HCT116 (cell line): Measurements from ENCODE around the gene RAP1GAP2. TPM values are rescaled to one million over a fixed set of nuclear protein-coding genes. Genes with fewer than 3 reads are reported as not detected.

Experiments
- ATAC-seq: fragments of 200-7000 bp; cut with Tn5 transposase; 2 replicates; pipeline ENCODE4 v1.9.1; 2020; ENCODE audit warnings: mild to moderate bottlenecking, moderate library complexity
- BruUV-seq: library from RNA; stranded (reverse); fragments of 400-500 nt; replicated peaks from 2 replicates; lab custom pipeline; 2021; lab: Mats Ljungman, UMichigan
- CTCF ChIA-PET: fragments of 300-600 bp; sonication (Branson Sonifier 250); formaldehyde crosslinking; loops from one replicate; lab custom pipeline; 2021; ENCODE audit warnings: antibody characterized with exemption; lab: Charles Lee
- POLR2A ChIA-PET: fragments of 300-600, 350-600 bp; sonication (Branson Sonifier 250); formaldehyde crosslinking; loops from one replicate; lab custom pipeline; 2021; ENCODE audit warnings: antibody characterized with exemption; lab: Charles Lee
- RAD21 ChIA-PET, 2 experiments: fragments of 300-600 bp; sonication (Branson Sonifier 250); formaldehyde crosslinking; loops; one replicate each; lab custom pipeline; 2023; ENCODE audit warnings: low total read pairs in 2 of 2; ENCODE audit not compliant: uncharacterized antibody in 2 of 2, unreplicated experiment in 2 of 2, low non-redundant PET in 1 of 2; lab: Charles Lee
- DNase-seq: peaks from one replicate; pipeline ENCODE4 v3.0.0-alpha.2; 2010; ENCODE audit warnings: low read depth, low spot score
- H2AFZ ChIP-seq: fragments of 200-600 bp; shearing (Covaris generic), sonication (generic); 2 replicates; pipeline ENCODE4 v1.6.1; 2017; ENCODE audit warnings: low read depth, mixed run types, mixed read lengths, antibody characterized with exemption, low read length; ENCODE audit not compliant: poor library complexity, severe bottlenecking
- H3K27ac ChIP-seq: 2 replicates; pipeline ENCODE4 v1.5.1; 2012; ENCODE audit warnings: low read depth, low read length
- H3K27me3 ChIP-seq: fragments of 200-600 bp; sonication (generic); 2 replicates; pipeline ENCODE4 v1.6.1; 2016; ENCODE audit warnings: mixed run types, low read length, mixed read lengths; ENCODE audit not compliant: insufficient read depth
- H3K36me3 ChIP-seq, 2 experiments: fragments of 200-500 bp in 1 of 2; fragments of 200-600 bp in 1 of 2; sonication (Bioruptor generic) in 1 of 2; sonication (generic) in 1 of 2; 2 replicates each; pipeline versions ENCODE4 v1.5.1 to v1.6.1; 2014 to 2016; ENCODE audit warnings: low read length in 2 of 2, inconsistent platforms in 1 of 2, mixed read lengths in 1 of 2, mixed run types in 1 of 2; ENCODE audit not compliant: insufficient read depth in 2 of 2, control insufficient read depth in 1 of 2
- H3K4me1 ChIP-seq, 2 experiments: fragments of 200-600 bp in 1 of 2; sonication (generic) in 1 of 2; 2 replicates each; pipeline versions ENCODE4 v1.5.1 to v1.6.1; 2012 to 2017; ENCODE audit warnings: low read length in 2 of 2, inconsistent platforms in 1 of 2, mild to moderate bottlenecking in 1 of 2, mixed read lengths in 1 of 2, mixed run types in 1 of 2, moderate library complexity in 1 of 2; ENCODE audit not compliant: insufficient read depth in 2 of 2, control insufficient read depth in 1 of 2
- H3K4me2 ChIP-seq: fragments of 200-600 bp; sonication (generic); 2 replicates; pipeline ENCODE4 v1.6.1; 2017; ENCODE audit warnings: mixed run types, low read length, mixed read lengths
- H3K4me3 ChIP-seq, 2 experiments: fragments of 200-600 bp in 1 of 2; sonication (generic) in 1 of 2; replicated peaks in 1 of 2; 2 replicates each; pipeline ENCODE4 v1.5.1; 2011 to 2016; ENCODE audit warnings: low read length in 2 of 2, control low read depth in 1 of 2, low read depth in 1 of 2, mild to moderate bottlenecking in 1 of 2, mixed read lengths in 1 of 2, mixed run types in 1 of 2
- H3K79me2 ChIP-seq: fragments of 200-600 bp; sonication (generic); 2 replicates; pipeline ENCODE4 v1.6.1; 2017; ENCODE audit warnings: mild to moderate bottlenecking, mixed run types, low read length, moderate library complexity, mixed read lengths; ENCODE audit not compliant: insufficient read depth
- H3K9ac ChIP-seq: fragments of 200-600 bp; sonication (generic); 2 replicates; pipeline ENCODE4 v1.6.1; 2016; ENCODE audit warnings: low read length, mixed read lengths
- H3K9me2 ChIP-seq: fragments of 200-600 bp; sonication (generic), shearing (Covaris generic); 2 replicates; pipeline ENCODE4 v1.6.1; 2017; ENCODE audit warnings: mixed run types, mild to moderate bottlenecking, moderate library complexity; ENCODE audit not compliant: insufficient read depth
- H3K9me3 ChIP-seq, 2 experiments: fragments of 200-500 bp in 1 of 2; fragments of 200-600 bp in 1 of 2; sonication (Bioruptor generic) in 1 of 2; sonication (generic) in 1 of 2; 2 replicates each; pipeline ENCODE4 v1.6.1; 2014 to 2017; ENCODE audit warnings: low read length in 2 of 2, mixed read lengths in 2 of 2, inconsistent platforms in 1 of 2, low read depth in 1 of 2, mild to moderate bottlenecking in 1 of 2, mixed run types in 1 of 2, moderate library complexity in 1 of 2; ENCODE audit not compliant: control insufficient read depth in 1 of 2, insufficient read depth in 1 of 2
- H4K20me1 ChIP-seq: fragments of 200-600 bp; sonication (generic), shearing (Covaris generic); 2 replicates; pipeline ENCODE4 v1.6.1; 2017; ENCODE audit warnings: mixed run types, mild to moderate bottlenecking, moderate library complexity; ENCODE audit not compliant: insufficient read depth
- ATF3 ChIP-seq: IDR thresholded peaks from 2 replicates; pipeline ENCODE4 v1.6.1; 2012
- CBX3 ChIP-seq: IDR thresholded peaks from 2 replicates; pipeline ENCODE4 v1.6.1; 2012; ENCODE audit warnings: low read depth
- EGR1 ChIP-seq: IDR thresholded peaks from 2 replicates; pipeline ENCODE4 v1.6.1; 2012; ENCODE audit warnings: low read depth
- ELF1 ChIP-seq: IDR thresholded peaks from 2 replicates; pipeline ENCODE4 v1.6.1; 2012; ENCODE audit warnings: low read depth, borderline replicate concordance
- EZH2 ChIP-seq: fragments of 200-600 bp; sonication (generic); IDR thresholded peaks from 2 replicates; pipeline ENCODE4 v1.6.1; 2017; ENCODE audit warnings: antibody characterized with exemption, mixed run types
- EZH2phosphoT487 ChIP-seq: fragments of 200-600 bp; IDR thresholded peaks from 2 replicates; pipeline ENCODE4 v1.6.1; 2018; ENCODE audit warnings: antibody characterized with exemption, borderline replicate concordance
- FOSL1 ChIP-seq: IDR thresholded peaks from 2 replicates; pipeline ENCODE4 v1.6.1; 2012; ENCODE audit warnings: low read depth
- JUND ChIP-seq: IDR thresholded peaks from 2 replicates; pipeline ENCODE4 v1.6.1; 2012
- POLR2A ChIP-seq: IDR thresholded peaks from 2 replicates; pipeline ENCODE4 v1.7.0; 2011; ENCODE audit warnings: borderline replicate concordance; ENCODE audit not compliant: insufficient read depth, insufficient read length; ENCODE audit errors: extremely low read depth
- SIN3A ChIP-seq: IDR thresholded peaks from 2 replicates; pipeline ENCODE4 v1.6.1; 2012; ENCODE audit warnings: low read depth
- SP1 ChIP-seq: IDR thresholded peaks from 2 replicates; pipeline ENCODE4 v1.6.1; 2012; ENCODE audit warnings: low read depth
- SRF ChIP-seq: IDR thresholded peaks from 2 replicates; pipeline ENCODE4 v1.6.1; 2012; ENCODE audit warnings: low read depth
- TCF7L2 ChIP-seq: IDR thresholded peaks from 2 replicates; pipeline ENCODE4 v1.7.0; 2011; ENCODE audit warnings: borderline replicate concordance, inconsistent platforms; ENCODE audit not compliant: insufficient read depth, insufficient read length; ENCODE audit errors: extremely low read depth
- YY1 ChIP-seq: IDR thresholded peaks from 2 replicates; pipeline ENCODE4 v1.6.1; 2011; ENCODE audit warnings: low read length, low read depth, moderate library complexity, mild to moderate bottlenecking; ENCODE audit not compliant: insufficient replicate concordance; ENCODE audit errors: extremely low read depth
- ZBTB33 ChIP-seq: IDR thresholded peaks from 2 replicates; pipeline ENCODE4 v1.6.1; 2011; ENCODE audit warnings: mild to moderate bottlenecking, low read length, moderate library complexity; ENCODE audit not compliant: insufficient replicate concordance; ENCODE audit errors: extremely low read depth
- ZFX ChIP-seq: fragments of 450-650 bp; IDR thresholded peaks from 2 replicates; pipeline ENCODE4 v1.6.1; 2017
- ZNF274 ChIP-seq: fragments of 200-500 bp; sonication (Bioruptor generic); IDR thresholded peaks from 2 replicates; pipeline ENCODE4 v1.6.1; 2014; ENCODE audit warnings: mild to moderate bottlenecking, low read depth, low read length, inconsistent platforms
- intact Hi-C: fragments of 100-400 bp; cut with micrococcal nuclease; formaldehyde crosslinking; loops from 2 replicates; pipeline ENCODE4 v1.10.0; 2022
- total RNA-seq: library from RNA; stranded (reverse); gene quantifications from one replicate; pipeline ENCODE4 v1.2.1, GENCODE V29; 2021; ENCODE audit not compliant: unreplicated experiment
- TF ChIP-seq, protein P1 (sequence below), 3 experiments: fragments of 200-600 bp in 1 of 3; sonication (generic) in 1 of 3; IDR thresholded peaks in 2 of 3; conservative IDR thresholded peaks in 1 of 3; 2 replicates each; pipeline ENCODE4 v1.5.1; 2012 to 2017; ENCODE audit warnings: low read depth in 2 of 3, low read length in 2 of 3, antibody characterized with exemption in 1 of 3, borderline replicate concordance in 1 of 3, control low read depth in 1 of 3, mild to moderate bottlenecking in 1 of 3, mixed read lengths in 1 of 3, mixed run types in 1 of 3, moderate library complexity in 1 of 3; ENCODE audit not compliant: insufficient read depth in 1 of 3
- TF ChIP-seq, protein P2 (sequence below): IDR thresholded peaks from 2 replicates; pipeline ENCODE4 v1.6.1; 2012; ENCODE audit warnings: low read depth
- TF ChIP-seq, protein P3 (sequence below): IDR thresholded peaks from 2 replicates; pipeline ENCODE4 v1.6.1; 2012

The RAP1GAP2 gene
- total RNA-seq, 1 experiment from 2014 or later = 54.6 TPM

GRCh38 chr17:3005696-3006095 is 209.5 kb downstream of the RAP1GAP2 start:
- intact Hi-C loops = no loop called here
- DNase-seq = no peak
- CTCF ChIA-PET = no interaction called here
- Histone ChIP-seq H3K27me3 (no peaks in the 10 kb centered on the region), H3K4me3 (no peak overlapping the region), H3K9me3 (no peaks in the 10 kb centered on the region), H3K9me2 (no peaks in the 10 kb centered on the region), H3K4me2 (no peak overlapping the region)
- no TSS peak for BruUV-seq
- ATAC-seq = no peak
- TF ChIP-seq YY1 (no peak), SRF (no peak), ATF3 (no peak), CBX3 (no peak), ZFX (no peak), EGR1 (no peak), SP1 (no peak), SIN3A (no peak), FOSL1 (no peak), TCF7L2 (no peak), JUND (no peak), ZNF274 (no peak), EZH2 (no peak), EZH2phosphoT487 (no peak), ZBTB33 (no peak), POLR2A (no peak), ELF1 (no peak)
- TF ChIP-seq, protein P1, sequence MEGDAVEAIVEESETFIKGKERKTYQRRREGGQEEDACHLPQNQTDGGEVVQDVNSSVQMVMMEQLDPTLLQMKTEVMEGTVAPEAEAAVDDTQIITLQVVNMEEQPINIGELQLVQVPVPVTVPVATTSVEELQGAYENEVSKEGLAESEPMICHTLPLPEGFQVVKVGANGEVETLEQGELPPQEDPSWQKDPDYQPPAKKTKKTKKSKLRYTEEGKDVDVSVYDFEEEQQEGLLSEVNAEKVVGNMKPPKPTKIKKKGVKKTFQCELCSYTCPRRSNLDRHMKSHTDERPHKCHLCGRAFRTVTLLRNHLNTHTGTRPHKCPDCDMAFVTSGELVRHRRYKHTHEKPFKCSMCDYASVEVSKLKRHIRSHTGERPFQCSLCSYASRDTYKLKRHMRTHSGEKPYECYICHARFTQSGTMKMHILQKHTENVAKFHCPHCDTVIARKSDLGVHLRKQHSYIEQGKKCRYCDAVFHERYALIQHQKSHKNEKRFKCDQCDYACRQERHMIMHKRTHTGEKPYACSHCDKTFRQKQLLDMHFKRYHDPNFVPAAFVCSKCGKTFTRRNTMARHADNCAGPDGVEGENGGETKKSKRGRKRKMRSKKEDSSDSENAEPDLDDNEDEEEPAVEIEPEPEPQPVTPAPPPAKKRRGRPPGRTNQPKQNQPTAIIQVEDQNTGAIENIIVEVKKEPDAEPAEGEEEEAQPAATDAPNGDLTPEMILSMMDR (IDR thresholded peaks at IDR 0.05 in 2 of 3, conservative IDR thresholded peaks at IDR 0.05 in 1 of 3; ENCODE audit: borderline replicate concordance in 1 of 3, insufficient read depth in 1 of 3, low read depth in 2 of 3, low read length in 2 of 3) = no peak
- TF ChIP-seq, protein P2, sequence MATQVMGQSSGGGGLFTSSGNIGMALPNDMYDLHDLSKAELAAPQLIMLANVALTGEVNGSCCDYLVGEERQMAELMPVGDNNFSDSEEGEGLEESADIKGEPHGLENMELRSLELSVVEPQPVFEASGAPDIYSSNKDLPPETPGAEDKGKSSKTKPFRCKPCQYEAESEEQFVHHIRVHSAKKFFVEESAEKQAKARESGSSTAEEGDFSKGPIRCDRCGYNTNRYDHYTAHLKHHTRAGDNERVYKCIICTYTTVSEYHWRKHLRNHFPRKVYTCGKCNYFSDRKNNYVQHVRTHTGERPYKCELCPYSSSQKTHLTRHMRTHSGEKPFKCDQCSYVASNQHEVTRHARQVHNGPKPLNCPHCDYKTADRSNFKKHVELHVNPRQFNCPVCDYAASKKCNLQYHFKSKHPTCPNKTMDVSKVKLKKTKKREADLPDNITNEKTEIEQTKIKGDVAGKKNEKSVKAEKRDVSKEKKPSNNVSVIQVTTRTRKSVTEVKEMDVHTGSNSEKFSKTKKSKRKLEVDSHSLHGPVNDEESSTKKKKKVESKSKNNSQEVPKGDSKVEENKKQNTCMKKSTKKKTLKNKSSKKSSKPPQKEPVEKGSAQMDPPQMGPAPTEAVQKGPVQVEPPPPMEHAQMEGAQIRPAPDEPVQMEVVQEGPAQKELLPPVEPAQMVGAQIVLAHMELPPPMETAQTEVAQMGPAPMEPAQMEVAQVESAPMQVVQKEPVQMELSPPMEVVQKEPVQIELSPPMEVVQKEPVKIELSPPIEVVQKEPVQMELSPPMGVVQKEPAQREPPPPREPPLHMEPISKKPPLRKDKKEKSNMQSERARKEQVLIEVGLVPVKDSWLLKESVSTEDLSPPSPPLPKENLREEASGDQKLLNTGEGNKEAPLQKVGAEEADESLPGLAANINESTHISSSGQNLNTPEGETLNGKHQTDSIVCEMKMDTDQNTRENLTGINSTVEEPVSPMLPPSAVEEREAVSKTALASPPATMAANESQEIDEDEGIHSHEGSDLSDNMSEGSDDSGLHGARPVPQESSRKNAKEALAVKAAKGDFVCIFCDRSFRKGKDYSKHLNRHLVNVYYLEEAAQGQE = no peak
- TF ChIP-seq, protein P3, sequence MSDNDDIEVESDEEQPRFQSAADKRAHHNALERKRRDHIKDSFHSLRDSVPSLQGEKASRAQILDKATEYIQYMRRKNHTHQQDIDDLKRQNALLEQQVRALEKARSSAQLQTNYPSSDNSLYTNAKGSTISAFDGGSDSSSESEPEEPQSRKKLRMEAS = no peak
- TF ChIP-seq, all 23 proteins: peak for 0
- ChIA-PET POLR2A (no interaction called here), RAD21 (interaction anchor here in 1 of 2 experiments (0.6 kb wide), 1 partner anchor 151 kb away, joined by 5 read pairs; no protein-coding TSS in a partner anchor)
- Histone ChIP-seq H3K79me2 (peaks cover 8% of the 10 kb centered on the region; the same call in 1 of the 2 replicates), H3K27ac (no peak overlapping the region), H3K36me3 (peaks cover 14 to 29% of the 10 kb centered on the region in 2 experiments; a peak in 1 of 4 replicates), H3K9ac (no peak overlapping the region), H3K4me1 (peaks cover 10 to 23% of the 10 kb centered on the region in 2 experiments; a peak in 3 of 4 replicates), H2AFZ (no peak overlapping the region), H4K20me1 (no peaks in the 10 kb centered on the region)
